ENCODE data around the gene DSCAM. TPM values are rescaled to one million over a fixed set of nuclear protein-coding genes. Genes with fewer than 3 reads are reported as not detected.

The DSCAM gene
- total RNA-seq, 1 donor from 2014 or later, result 2.7 TPM

DNA sequence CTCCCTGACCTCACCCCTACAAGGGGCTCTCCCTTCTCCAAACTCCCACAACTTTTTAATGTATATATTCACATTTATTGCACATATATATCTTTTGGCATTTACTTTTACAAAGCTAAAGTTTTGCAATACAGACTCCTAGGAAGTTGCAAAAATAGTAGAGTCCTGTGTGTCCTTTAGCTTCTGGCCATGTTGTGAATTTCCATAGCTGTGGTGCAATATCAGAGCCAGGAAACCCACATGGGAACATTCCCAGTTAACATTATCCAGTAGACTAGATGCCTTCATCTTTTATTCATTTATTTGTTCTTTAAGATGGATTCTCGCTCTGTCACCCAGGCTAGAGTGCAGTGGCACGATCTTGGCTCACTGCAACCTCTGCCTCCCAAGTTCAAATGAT is 636.7 kb downstream of the DSCAM start:
- H3K27me3 Mint-ChIP-seq, result no peaks in the 10 kb centered on the region
- H3K27ac Mint-ChIP-seq, result no peak overlapping the region
- no peak for DNase-seq (ENCODE audit: low spot score, unreplicated experiment)
- H3K36me3 Mint-ChIP-seq (ENCODE audit: insufficient read depth), result no peaks in the 10 kb centered on the region
- TF ChIP-seq, protein P1, sequence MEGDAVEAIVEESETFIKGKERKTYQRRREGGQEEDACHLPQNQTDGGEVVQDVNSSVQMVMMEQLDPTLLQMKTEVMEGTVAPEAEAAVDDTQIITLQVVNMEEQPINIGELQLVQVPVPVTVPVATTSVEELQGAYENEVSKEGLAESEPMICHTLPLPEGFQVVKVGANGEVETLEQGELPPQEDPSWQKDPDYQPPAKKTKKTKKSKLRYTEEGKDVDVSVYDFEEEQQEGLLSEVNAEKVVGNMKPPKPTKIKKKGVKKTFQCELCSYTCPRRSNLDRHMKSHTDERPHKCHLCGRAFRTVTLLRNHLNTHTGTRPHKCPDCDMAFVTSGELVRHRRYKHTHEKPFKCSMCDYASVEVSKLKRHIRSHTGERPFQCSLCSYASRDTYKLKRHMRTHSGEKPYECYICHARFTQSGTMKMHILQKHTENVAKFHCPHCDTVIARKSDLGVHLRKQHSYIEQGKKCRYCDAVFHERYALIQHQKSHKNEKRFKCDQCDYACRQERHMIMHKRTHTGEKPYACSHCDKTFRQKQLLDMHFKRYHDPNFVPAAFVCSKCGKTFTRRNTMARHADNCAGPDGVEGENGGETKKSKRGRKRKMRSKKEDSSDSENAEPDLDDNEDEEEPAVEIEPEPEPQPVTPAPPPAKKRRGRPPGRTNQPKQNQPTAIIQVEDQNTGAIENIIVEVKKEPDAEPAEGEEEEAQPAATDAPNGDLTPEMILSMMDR (IDR thresholded peaks at IDR 0.05; ENCODE audit: unreplicated experiment), result no peak
- no peaks in the 10 kb centered on the region for H3K9me3 Mint-ChIP-seq (ENCODE audit: low read depth)
- H3K4me3 Mint-ChIP-seq (ENCODE audit: low read depth), result no peak overlapping the region
- H3K4me1 Mint-ChIP-seq (ENCODE audit: low read depth), result no peaks in the 10 kb centered on the region

- no peaks in the 10 kb centered on the region for H3K9me3 Mint-ChIP-seq (ENCODE audit: low read depth)
- TF ChIP-seq, protein P1 (IDR thresholded peaks at IDR 0.05; ENCODE audit: unreplicated experiment), result no peak
Observed at GRCh38 chr21:40208948-40209345, 638.0 kb downstream of the DSCAM start.

GRCh38 chr21:40208206-40208947 is 638.6 kb downstream of the DSCAM start:
- no peak overlapping the region for H3K27ac Mint-ChIP-seq
- no peaks in the 10 kb centered on the region for H3K9me3 Mint-ChIP-seq (ENCODE audit: low read depth)
- no peaks in the 10 kb centered on the region for H3K36me3 Mint-ChIP-seq (ENCODE audit: insufficient read depth)
- H3K4me1 Mint-ChIP-seq (ENCODE audit: low read depth), result no peaks in the 10 kb centered on the region
- TF ChIP-seq, protein P1 (IDR thresholded peaks at IDR 0.05; ENCODE audit: unreplicated experiment), result no peak
- no peaks in the 10 kb centered on the region for H3K27me3 Mint-ChIP-seq
- H3K4me3 Mint-ChIP-seq (ENCODE audit: low read depth), result no peak overlapping the region
- DNase-seq (ENCODE audit: low spot score, unreplicated experiment), result no peak

More at GRCh38 chr21:40208948-40209345, 638.0 kb downstream of the DSCAM start:
- no peak for DNase-seq (ENCODE audit: low spot score, unreplicated experiment)
- Mint-ChIP-seq H3K36me3 (ENCODE audit: insufficient read depth) (no peaks in the 10 kb centered on the region), H3K27ac (no peak overlapping the region), H3K4me3 (ENCODE audit: low read depth) (no peak overlapping the region), H3K4me1 (ENCODE audit: low read depth) (no peaks in the 10 kb centered on the region), H3K27me3 (no peaks in the 10 kb centered on the region)

DNA sequence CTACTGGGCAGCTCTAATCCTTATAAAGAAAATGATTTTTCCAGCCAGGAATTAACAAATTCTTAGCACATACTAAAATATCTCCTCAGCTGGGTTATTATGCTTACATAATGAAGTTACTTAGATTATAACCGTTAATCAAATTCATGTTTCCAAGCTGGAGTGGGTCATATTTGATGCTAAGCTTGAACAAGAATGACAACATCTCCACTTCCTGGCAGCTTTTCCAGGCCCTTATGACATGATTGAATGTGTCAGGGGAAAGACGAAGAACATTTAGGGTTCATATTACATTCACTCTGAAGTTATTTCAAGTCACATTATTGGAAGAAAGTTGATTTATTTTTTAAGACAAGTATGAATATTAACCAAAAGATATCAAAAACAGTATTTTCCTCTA is 646.0 kb downstream of the DSCAM start:
- peaks cover 3% of the 10 kb centered on the region for H3K9me3 Mint-ChIP-seq (ENCODE audit: low read depth)
- H3K36me3 Mint-ChIP-seq (ENCODE audit: insufficient read depth), result no peaks in the 10 kb centered on the region
- no peak overlapping the region for H3K4me3 Mint-ChIP-seq (ENCODE audit: low read depth)
- no peaks in the 10 kb centered on the region for H3K27me3 Mint-ChIP-seq
- no peaks in the 10 kb centered on the region for H3K4me1 Mint-ChIP-seq (ENCODE audit: low read depth)
- TF ChIP-seq, protein P1 (IDR thresholded peaks at IDR 0.05; ENCODE audit: unreplicated experiment), result no peak
- DNase-seq (ENCODE audit: low spot score, unreplicated experiment), result no peak
- H3K27ac Mint-ChIP-seq, result no peak overlapping the region

DNA sequence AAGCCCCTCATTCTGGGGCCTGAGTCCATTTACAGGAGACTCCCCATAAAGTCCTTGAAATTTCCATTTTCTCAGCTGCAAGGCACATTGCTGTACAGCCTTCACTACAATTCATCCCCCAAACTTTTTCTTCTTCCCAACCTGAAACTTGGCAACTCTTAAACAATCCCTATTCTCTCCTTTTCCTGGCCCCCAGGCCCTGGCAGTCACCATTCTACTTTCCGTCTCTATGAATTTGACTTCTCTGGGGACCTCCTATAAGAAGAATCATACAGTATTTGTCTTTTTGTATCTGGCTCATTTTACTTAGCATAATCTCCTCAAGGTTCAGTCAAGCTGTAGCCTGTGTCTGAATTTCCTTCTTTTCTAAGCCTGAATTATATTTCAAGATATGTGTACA is 646.8 kb downstream of the DSCAM start:
- H3K4me1 Mint-ChIP-seq (ENCODE audit: low read depth), result no peaks in the 10 kb centered on the region
- no peaks in the 10 kb centered on the region for H3K36me3 Mint-ChIP-seq (ENCODE audit: insufficient read depth)
- H3K27ac Mint-ChIP-seq, result no peak overlapping the region
- H3K27me3 Mint-ChIP-seq, result no peaks in the 10 kb centered on the region
- H3K9me3 Mint-ChIP-seq (ENCODE audit: low read depth), result peaks cover 3% of the 10 kb centered on the region
- TF ChIP-seq, protein P1 (IDR thresholded peaks at IDR 0.05; ENCODE audit: unreplicated experiment), result no peak
- no peak for DNase-seq (ENCODE audit: low spot score, unreplicated experiment)
- H3K4me3 Mint-ChIP-seq (ENCODE audit: low read depth), result no peak overlapping the region
